ENCODE results near the gene GSK3A.

GRCh38 chr19:42276284-42276683 lies 33.9 kb upstream of the GSK3A start:
- TF ChIP-seq, protein P1, sequence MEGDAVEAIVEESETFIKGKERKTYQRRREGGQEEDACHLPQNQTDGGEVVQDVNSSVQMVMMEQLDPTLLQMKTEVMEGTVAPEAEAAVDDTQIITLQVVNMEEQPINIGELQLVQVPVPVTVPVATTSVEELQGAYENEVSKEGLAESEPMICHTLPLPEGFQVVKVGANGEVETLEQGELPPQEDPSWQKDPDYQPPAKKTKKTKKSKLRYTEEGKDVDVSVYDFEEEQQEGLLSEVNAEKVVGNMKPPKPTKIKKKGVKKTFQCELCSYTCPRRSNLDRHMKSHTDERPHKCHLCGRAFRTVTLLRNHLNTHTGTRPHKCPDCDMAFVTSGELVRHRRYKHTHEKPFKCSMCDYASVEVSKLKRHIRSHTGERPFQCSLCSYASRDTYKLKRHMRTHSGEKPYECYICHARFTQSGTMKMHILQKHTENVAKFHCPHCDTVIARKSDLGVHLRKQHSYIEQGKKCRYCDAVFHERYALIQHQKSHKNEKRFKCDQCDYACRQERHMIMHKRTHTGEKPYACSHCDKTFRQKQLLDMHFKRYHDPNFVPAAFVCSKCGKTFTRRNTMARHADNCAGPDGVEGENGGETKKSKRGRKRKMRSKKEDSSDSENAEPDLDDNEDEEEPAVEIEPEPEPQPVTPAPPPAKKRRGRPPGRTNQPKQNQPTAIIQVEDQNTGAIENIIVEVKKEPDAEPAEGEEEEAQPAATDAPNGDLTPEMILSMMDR (IDR thresholded peaks at IDR 0.05): no peak
- TF ChIP-seq POLR2A (IDR thresholded peaks at IDR 0.05): no peak

Data from Peyer's patch (tissue), 4 donors.